HepG2 (cell line): ENCODE data around the gene EIF4G1. TPM values are rescaled to one million over a fixed set of nuclear protein-coding genes. Genes with fewer than 3 reads are reported as not detected.
A peak's percentile ranks its signal among the peaks of the same experiment; 100 is the strongest.

Source experiments
- AGO1 ChIP-seq: fragments of 200-400 bp; formaldehyde crosslinking; IDR thresholded peaks from 2 replicates; pipeline ENCODE4 v1.6.1; 2017; ENCODE audit warnings: mild to moderate bottlenecking, low read depth, low read length, moderate library complexity; ENCODE audit not compliant: poor library complexity, severe bottlenecking
- DMTF1 ChIP-seq: sonication (generic); formaldehyde crosslinking; IDR thresholded peaks from 2 replicates; pipeline ENCODE4 v1.4.0; 2020; ENCODE audit warnings: mild to moderate bottlenecking, missing genetic modification reagents
- MIER2 ChIP-seq: IDR thresholded peaks from 2 replicates; pipeline ENCODE4 v1.6.1; 2016; ENCODE audit warnings: missing biosample characterization, missing genetic modification reagents
- NFIC ChIP-seq: IDR thresholded peaks from 2 replicates; pipeline ENCODE4 v1.6.1; 2012; ENCODE audit warnings: mild to moderate bottlenecking, low read length, inconsistent platforms
- REPIN1 ChIP-seq: sonication (generic); formaldehyde crosslinking; IDR thresholded peaks from 2 replicates; pipeline ENCODE4 v1.8.0; 2022; ENCODE audit warnings: missing genetic modification reagents, low read depth, mild to moderate bottlenecking, borderline replicate concordance
- RORA ChIP-seq: sonication (generic); formaldehyde crosslinking; IDR thresholded peaks from 2 replicates; pipeline ENCODE4 v1.5.0; 2020; ENCODE audit warnings: mild to moderate bottlenecking, missing genetic modification reagents, moderate library complexity
- SMAD9 ChIP-seq: sonication (generic); formaldehyde crosslinking; IDR thresholded peaks from 2 replicates; pipeline ENCODE4 v1.5.1; 2020; ENCODE audit warnings: mild to moderate bottlenecking, missing genetic modification reagents
- SOX5 ChIP-seq: IDR thresholded peaks from 2 replicates; pipeline ENCODE4 v1.6.1; 2016; ENCODE audit warnings: borderline replicate concordance
- SSRP1 ChIP-seq: IDR thresholded peaks from 2 replicates; pipeline ENCODE4 v1.6.1; 2016; ENCODE audit warnings: control low read depth
- ZBTB8A ChIP-seq: sonication (generic); formaldehyde crosslinking; IDR thresholded peaks from 2 replicates; pipeline ENCODE4 v1.4.0; 2020; ENCODE audit warnings: mild to moderate bottlenecking, low read depth, missing genetic modification reagents, borderline replicate concordance
- ZNF773 ChIP-seq: sonication (generic); formaldehyde crosslinking; IDR thresholded peaks from 2 replicates; pipeline ENCODE4 v1.4.0; 2020; ENCODE audit warnings: missing genetic modification reagents, borderline replicate concordance
- ZNF883 ChIP-seq: sonication (generic); formaldehyde crosslinking; IDR thresholded peaks from 2 replicates; pipeline ENCODE4 v1.5.1; 2020; ENCODE audit warnings: mild to moderate bottlenecking, missing genetic modification reagents; ENCODE audit errors: not compliant biosample characterization
- ZSCAN21 ChIP-seq: sonication (generic); formaldehyde crosslinking; IDR thresholded peaks from 2 replicates; pipeline ENCODE4 v1.8.0; 2022; ENCODE audit warnings: mild to moderate bottlenecking, missing genetic modification reagents, moderate library complexity, borderline replicate concordance
- ZSCAN9 ChIP-seq: IDR thresholded peaks from 2 replicates; pipeline ENCODE4 v1.6.1; 2016; ENCODE audit warnings: borderline replicate concordance
- polyA plus RNA-seq, 8 experiments: library from polyadenylated mRNA; depleted of rRNA in 3 of 8; stranded (reverse) in 7 of 8; unstranded in 1 of 8; fragments of >200 nt; fragmentation: Illumina TruSeq in 4 of 8; extraction: Trizol in 4 of 8; gene quantifications; 2 replicates each; pipeline versions ENCODE4 v1.2.1 to v1.2.3, GENCODE V29; 2011 to 2016; ENCODE audit warnings: low read depth in 4 of 8, missing spikeins in 1 of 8, mixed read lengths in 1 of 8; ENCODE audit not compliant: insufficient read depth in 1 of 8
- total RNA-seq, 5 experiments: library from RNA; depleted of rRNA; stranded (reverse); fragments of >200 nt; fragmentation: Illumina TruSeq; extraction: Trizol; gene quantifications; 2 replicates each; pipeline ENCODE4 v1.2.3, GENCODE V29; 2016; ENCODE audit warnings: low read depth in 1 of 5
- TF ChIP-seq, protein P1 (sequence below): sonication (generic); formaldehyde crosslinking; IDR thresholded peaks from 2 replicates; pipeline ENCODE4; 2020; ENCODE audit warnings: missing genetic modification reagents, mild to moderate bottlenecking, borderline replicate concordance
- TF ChIP-seq, protein P2 (sequence below): IDR thresholded peaks from 2 replicates; pipeline ENCODE4 v1.6.1; 2016
- TF ChIP-seq, protein P3 (sequence below): sonication (generic); formaldehyde crosslinking; IDR thresholded peaks from 2 replicates; pipeline ENCODE4 v1.4.0; 2020; ENCODE audit warnings: missing genetic modification reagents
- TF ChIP-seq, protein P4 (sequence below): sonication (generic); formaldehyde crosslinking; IDR thresholded peaks from 2 replicates; pipeline ENCODE4 v1.5.0; 2020; ENCODE audit warnings: mild to moderate bottlenecking, missing genetic modification reagents, moderate library complexity

EIF4G1 gene
- total and polyA plus RNA-seq, 2 of the 13 experiments (the other 11 are each of a cell fraction or from before 2014, with no cell fraction given) = 208 to 213 TPM

GRCh38 chr3:184298759-184299487 lies 15.5 kb upstream of the EIF4G1 start, which contains the start of gene PSMD2 (continued):
- TF ChIP-seq DMTF1 = no peak
- TF ChIP-seq ZSCAN21 (CRISPR knock-in tag) = peak; percentile 78
- TF ChIP-seq AGO1 = no peak
- peak; percentile 27; the same call in 1 of the 2 replicates for TF ChIP-seq ZSCAN9 (CRISPR knock-in tag)
- TF ChIP-seq, protein P1, sequence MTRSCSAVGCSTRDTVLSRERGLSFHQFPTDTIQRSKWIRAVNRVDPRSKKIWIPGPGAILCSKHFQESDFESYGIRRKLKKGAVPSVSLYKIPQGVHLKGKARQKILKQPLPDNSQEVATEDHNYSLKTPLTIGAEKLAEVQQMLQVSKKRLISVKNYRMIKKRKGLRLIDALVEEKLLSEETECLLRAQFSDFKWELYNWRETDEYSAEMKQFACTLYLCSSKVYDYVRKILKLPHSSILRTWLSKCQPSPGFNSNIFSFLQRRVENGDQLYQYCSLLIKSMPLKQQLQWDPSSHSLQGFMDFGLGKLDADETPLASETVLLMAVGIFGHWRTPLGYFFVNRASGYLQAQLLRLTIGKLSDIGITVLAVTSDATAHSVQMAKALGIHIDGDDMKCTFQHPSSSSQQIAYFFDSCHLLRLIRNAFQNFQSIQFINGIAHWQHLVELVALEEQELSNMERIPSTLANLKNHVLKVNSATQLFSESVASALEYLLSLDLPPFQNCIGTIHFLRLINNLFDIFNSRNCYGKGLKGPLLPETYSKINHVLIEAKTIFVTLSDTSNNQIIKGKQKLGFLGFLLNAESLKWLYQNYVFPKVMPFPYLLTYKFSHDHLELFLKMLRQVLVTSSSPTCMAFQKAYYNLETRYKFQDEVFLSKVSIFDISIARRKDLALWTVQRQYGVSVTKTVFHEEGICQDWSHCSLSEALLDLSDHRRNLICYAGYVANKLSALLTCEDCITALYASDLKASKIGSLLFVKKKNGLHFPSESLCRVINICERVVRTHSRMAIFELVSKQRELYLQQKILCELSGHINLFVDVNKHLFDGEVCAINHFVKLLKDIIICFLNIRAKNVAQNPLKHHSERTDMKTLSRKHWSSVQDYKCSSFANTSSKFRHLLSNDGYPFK (CRISPR knock-in tag) = no peak; the same call in 1 of the 2 replicates
- no peak for TF ChIP-seq SSRP1
- no peak for TF ChIP-seq RORA (CRISPR knock-in tag)
- no peak for TF ChIP-seq MIER2
- 0 out of 2 replicates have a peak, but pooled peaks have one; percentile 20 for TF ChIP-seq REPIN1 (CRISPR knock-in tag)
- TF ChIP-seq, protein P2, sequence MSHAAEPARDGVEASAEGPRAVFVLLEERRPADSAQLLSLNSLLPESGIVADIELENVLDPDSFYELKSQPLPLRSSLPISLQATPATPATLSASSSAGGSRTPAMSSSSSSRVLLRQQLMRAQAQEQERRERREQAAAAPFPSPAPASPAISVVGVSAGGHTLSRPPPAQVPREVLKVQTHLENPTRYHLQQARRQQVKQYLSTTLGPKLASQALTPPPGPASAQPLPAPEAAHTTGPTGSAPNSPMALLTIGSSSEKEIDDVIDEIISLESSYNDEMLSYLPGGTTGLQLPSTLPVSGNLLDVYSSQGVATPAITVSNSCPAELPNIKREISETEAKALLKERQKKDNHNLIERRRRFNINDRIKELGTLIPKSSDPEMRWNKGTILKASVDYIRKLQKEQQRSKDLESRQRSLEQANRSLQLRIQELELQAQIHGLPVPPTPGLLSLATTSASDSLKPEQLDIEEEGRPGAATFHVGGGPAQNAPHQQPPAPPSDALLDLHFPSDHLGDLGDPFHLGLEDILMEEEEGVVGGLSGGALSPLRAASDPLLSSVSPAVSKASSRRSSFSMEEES (CRISPR knock-in tag) = no peak
- no peak for TF ChIP-seq ZBTB8A (CRISPR knock-in tag)
- no peak for TF ChIP-seq NFIC
- no peak for TF ChIP-seq SMAD9 (CRISPR knock-in tag)
- TF ChIP-seq, protein P3, sequence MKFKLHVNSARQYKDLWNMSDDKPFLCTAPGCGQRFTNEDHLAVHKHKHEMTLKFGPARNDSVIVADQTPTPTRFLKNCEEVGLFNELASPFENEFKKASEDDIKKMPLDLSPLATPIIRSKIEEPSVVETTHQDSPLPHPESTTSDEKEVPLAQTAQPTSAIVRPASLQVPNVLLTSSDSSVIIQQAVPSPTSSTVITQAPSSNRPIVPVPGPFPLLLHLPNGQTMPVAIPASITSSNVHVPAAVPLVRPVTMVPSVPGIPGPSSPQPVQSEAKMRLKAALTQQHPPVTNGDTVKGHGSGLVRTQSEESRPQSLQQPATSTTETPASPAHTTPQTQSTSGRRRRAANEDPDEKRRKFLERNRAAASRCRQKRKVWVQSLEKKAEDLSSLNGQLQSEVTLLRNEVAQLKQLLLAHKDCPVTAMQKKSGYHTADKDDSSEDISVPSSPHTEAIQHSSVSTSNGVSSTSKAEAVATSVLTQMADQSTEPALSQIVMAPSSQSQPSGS (CRISPR knock-in tag) = no peak
- no peak for TF ChIP-seq ZNF883 (CRISPR knock-in tag)
- peak; percentile 8; the same call in 1 of the 2 replicates for TF ChIP-seq SOX5 (CRISPR knock-in tag)
- TF ChIP-seq, protein P4, sequence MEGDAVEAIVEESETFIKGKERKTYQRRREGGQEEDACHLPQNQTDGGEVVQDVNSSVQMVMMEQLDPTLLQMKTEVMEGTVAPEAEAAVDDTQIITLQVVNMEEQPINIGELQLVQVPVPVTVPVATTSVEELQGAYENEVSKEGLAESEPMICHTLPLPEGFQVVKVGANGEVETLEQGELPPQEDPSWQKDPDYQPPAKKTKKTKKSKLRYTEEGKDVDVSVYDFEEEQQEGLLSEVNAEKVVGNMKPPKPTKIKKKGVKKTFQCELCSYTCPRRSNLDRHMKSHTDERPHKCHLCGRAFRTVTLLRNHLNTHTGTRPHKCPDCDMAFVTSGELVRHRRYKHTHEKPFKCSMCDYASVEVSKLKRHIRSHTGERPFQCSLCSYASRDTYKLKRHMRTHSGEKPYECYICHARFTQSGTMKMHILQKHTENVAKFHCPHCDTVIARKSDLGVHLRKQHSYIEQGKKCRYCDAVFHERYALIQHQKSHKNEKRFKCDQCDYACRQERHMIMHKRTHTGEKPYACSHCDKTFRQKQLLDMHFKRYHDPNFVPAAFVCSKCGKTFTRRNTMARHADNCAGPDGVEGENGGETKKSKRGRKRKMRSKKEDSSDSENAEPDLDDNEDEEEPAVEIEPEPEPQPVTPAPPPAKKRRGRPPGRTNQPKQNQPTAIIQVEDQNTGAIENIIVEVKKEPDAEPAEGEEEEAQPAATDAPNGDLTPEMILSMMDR (CRISPR knock-in tag) = no peak
- 0 out of 2 replicates have a peak, but pooled peaks have one; percentile 48 for TF ChIP-seq ZNF773
